WERI-Rb-1 (cell line): Measurements from ENCODE around the gene TBC1D2B.

Experiments
- DNase-seq: peaks from one replicate; pipeline ENCODE4 v3.0.0-alpha.2; 2020
- H3K27ac ChIP-seq: fragments of 250-450 bp; sonication (Bioruptor Pico); 2 replicates; pipeline ENCODE4 v1.5.1; 2020; ENCODE audit warnings: mild to moderate bottlenecking, moderate library complexity
- H3K27me3 ChIP-seq: fragments of 250-450 bp; sonication (Bioruptor Pico); 2 replicates; pipeline ENCODE4 v1.5.1; 2021; ENCODE audit warnings: mild to moderate bottlenecking, low read depth, moderate library complexity; ENCODE audit not compliant: insufficient read depth, severe bottlenecking
- H3K36me3 ChIP-seq: fragments of 250-450 bp; sonication (Bioruptor Pico); 2 replicates; pipeline ENCODE4 v1.5.1; 2020; ENCODE audit warnings: mild to moderate bottlenecking, moderate library complexity
- H3K4me3 ChIP-seq: 2 replicates; pipeline ENCODE4 v1.5.1; 2011; ENCODE audit warnings: low read depth, mild to moderate bottlenecking, control low read depth, low read length
- H3K9me3 ChIP-seq: fragments of 250-450 bp; sonication (Bioruptor Pico); 2 replicates; pipeline ENCODE4 v1.5.1; 2021; ENCODE audit warnings: mild to moderate bottlenecking, moderate library complexity; ENCODE audit not compliant: severe bottlenecking
- TF ChIP-seq, protein P1 (sequence below): IDR thresholded peaks from 2 replicates; pipeline ENCODE4 v1.5.1; 2011; ENCODE audit warnings: low read depth, mild to moderate bottlenecking, control low read depth, inconsistent platforms, low read length

The TBC1D2B gene

DNA sequence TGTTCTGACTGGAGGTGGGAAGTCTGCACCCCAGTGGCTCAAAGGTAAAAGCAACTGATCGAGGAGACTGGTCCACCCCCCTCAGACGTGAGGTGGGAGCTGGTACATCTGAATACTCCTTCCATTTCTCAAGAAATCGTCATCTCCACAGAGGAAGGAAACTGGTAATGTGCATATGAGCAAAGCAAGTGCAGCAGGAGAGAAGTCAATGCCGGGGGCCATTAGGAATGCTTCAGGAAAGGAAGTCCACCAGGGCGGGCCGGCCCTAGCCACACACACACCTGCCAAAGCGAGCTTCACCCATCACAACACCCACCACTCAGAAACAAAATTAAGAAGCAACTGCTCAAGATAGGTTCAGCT lies 8.5 kb downstream of the TBC1D2B start:
- H3K9me3 ChIP-seq: no peaks in the 10 kb centered on the region
- no peak overlapping the region for H3K27ac ChIP-seq
- TF ChIP-seq, protein P1, sequence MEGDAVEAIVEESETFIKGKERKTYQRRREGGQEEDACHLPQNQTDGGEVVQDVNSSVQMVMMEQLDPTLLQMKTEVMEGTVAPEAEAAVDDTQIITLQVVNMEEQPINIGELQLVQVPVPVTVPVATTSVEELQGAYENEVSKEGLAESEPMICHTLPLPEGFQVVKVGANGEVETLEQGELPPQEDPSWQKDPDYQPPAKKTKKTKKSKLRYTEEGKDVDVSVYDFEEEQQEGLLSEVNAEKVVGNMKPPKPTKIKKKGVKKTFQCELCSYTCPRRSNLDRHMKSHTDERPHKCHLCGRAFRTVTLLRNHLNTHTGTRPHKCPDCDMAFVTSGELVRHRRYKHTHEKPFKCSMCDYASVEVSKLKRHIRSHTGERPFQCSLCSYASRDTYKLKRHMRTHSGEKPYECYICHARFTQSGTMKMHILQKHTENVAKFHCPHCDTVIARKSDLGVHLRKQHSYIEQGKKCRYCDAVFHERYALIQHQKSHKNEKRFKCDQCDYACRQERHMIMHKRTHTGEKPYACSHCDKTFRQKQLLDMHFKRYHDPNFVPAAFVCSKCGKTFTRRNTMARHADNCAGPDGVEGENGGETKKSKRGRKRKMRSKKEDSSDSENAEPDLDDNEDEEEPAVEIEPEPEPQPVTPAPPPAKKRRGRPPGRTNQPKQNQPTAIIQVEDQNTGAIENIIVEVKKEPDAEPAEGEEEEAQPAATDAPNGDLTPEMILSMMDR: no peak
- H3K4me3 ChIP-seq: no peak overlapping the region
- no peaks in the 10 kb centered on the region for H3K27me3 ChIP-seq
- no peak for DNase-seq
- H3K36me3 ChIP-seq: no peaks in the 10 kb centered on the region; the same call in none of the 2 replicates

DNA sequence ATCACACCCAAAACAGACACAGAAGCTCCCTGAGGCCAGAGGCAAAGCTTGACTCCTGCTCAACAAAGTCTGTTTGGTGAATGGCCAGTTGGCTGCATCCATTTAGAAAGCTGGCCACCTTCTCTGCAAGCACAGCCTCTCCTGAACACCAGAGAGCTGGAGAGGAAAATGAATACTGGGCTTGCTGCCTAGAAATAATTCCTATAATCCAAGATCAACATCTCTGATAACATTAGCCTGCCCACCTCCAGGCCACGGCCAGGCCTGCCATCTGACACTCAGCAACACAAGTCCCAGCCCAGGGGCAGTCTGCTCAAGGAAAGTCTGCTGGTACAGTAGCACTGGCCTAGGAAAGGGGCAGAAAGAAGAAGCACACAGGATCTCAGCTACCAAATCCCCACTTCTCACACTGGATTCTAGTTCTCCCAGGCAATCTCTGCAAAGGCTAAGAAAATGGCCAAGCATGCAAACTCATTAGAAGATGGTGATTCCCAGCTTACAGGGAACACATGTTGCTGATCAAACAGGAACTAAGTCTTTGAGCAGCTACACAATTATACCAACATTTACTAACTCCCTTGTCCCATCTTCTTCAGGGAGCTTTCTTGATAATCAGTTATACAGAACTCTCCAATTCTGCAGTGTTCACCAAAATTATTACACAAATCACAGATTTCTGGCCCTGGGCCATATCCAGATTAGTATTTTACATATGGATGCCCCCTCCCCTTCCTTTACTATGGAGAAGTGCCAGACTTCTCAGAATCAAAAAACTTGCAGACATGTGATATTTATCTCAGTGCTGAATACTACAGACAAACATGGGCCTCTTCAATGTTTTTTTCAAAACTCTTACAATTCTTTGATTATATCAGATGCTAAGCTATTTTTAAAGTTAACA lies 9.9 kb downstream of the TBC1D2B start:
- H3K27ac ChIP-seq: peak overlapping the region; percentile 44
- no peaks in the 10 kb centered on the region; the same call in none of the 2 replicates for H3K36me3 ChIP-seq

DNA sequence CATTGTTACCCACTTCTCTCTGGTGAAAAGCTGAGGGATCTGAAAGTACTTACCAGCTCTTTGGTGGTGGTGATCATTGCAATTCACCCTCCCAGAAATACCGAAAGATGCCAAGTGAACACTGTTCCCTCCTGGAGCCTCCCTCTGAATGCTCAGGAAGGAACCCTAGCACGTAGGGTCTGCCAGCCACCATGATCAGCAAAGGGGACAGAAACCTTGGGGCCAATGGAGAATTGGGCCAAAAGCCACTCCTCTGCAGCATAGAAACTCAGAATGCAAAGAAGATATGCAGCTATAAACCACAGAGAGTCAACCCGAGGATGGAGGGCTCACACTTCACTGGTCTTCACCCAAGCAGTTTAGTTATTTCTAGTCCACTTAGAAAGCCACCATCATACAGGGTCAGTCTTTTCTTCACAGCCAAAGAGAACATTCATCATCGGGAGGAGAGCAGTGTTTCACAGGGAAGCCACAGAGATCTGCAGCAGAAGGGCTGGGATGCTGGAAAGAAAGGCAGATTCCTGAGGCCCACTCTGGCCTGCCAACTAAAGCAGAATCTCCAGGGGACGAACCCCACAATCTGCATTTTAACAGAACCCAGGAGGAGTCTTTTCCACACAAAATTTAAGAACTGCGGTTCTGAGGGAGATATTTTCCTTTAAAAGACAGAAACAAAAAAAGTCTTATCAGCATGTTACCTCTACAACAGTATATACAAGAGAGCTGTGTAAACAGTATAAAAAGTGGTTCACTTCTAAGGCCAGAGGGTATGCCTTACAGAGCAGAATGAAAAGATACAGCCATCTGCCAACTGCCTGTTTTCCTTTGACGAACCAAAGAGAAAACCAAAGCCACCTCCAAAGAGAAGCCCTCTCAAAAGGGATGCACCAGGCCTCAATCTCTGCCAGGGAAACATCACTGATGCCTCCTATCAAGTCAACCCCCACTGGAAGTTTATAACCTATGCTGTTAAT lies 11.3 kb downstream of the TBC1D2B start:
- no peak overlapping the region for H3K27ac ChIP-seq
- DNase-seq: no peak
- no peak overlapping the region for H3K4me3 ChIP-seq
- TF ChIP-seq, protein P1: no peak
- no peaks in the 10 kb centered on the region for H3K9me3 ChIP-seq
- H3K36me3 ChIP-seq: no peaks in the 10 kb centered on the region; the same call in none of the 2 replicates
- H3K27me3 ChIP-seq: no peaks in the 10 kb centered on the region

More for the DNA sequence above, 9.9 kb downstream of the TBC1D2B start:
- no peaks in the 10 kb centered on the region for H3K9me3 ChIP-seq
- TF ChIP-seq, protein P1: no peak
- no peaks in the 10 kb centered on the region for H3K27me3 ChIP-seq
- peak; percentile 62 for DNase-seq
- H3K4me3 ChIP-seq: no peak overlapping the region

DNA sequence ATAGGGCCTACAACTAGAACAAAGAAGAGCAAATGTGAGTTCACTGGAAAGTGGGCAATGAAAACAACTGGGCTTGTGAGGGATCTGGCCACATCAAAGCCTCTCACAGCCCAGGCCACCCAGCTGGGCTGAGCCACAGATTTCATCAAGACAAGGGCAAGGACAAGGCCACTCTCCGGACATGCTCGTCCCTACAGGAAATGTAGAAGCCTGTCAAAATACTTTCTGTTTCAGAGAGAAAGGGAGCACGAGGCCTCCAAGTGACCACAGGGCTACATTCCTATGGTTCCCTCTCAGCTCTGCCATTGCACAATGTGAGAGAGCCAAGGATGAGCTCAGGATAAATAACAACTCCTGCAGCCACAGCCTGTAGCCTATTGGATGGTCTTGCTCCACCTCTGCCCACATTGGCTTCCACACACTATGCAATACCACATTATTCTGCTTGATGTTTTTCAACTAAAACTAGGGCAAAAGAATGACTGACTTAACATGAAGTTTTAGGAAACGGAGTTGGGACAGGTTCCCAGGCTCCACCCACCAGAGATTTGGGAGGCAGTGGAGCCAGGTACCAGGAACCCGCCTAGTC lies 12.1 kb downstream of the TBC1D2B start:
- Histone ChIP-seq H3K36me3 (no peaks in the 10 kb centered on the region; the same call in 1 of the 2 replicates), H3K27me3 (no peaks in the 10 kb centered on the region), H3K9me3 (no peaks in the 10 kb centered on the region), H3K27ac (no peak overlapping the region), H3K4me3 (no peak overlapping the region)
- TF ChIP-seq, protein P1: no peak
- DNase-seq: no peak

DNA sequence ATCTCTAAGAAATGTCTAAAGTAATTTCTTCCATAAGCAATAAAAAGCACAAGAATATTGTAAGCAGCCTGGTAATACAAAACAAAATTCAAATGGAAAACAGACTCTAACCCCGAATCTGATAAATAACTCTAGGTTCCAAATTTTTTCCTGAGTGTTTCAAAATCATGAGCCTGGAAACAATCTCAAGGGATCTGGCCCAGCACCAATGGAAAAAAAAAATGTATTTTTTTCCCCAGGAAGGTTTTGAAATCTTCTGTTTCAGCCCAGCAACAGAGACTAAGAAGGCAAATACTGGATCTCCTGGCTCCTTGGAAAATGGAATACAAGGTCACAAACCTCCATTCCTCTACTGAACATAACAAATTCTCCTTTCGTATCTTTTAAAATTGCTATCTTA lies 13.0 kb downstream of the TBC1D2B start:
- DNase-seq: no peak
- H3K27ac ChIP-seq: no peak overlapping the region
- TF ChIP-seq, protein P1: no peak
- H3K36me3 ChIP-seq: no peaks in the 10 kb centered on the region; the same call in 1 of the 2 replicates
- H3K9me3 ChIP-seq: no peaks in the 10 kb centered on the region
- H3K27me3 ChIP-seq: no peaks in the 10 kb centered on the region
- H3K4me3 ChIP-seq: no peak overlapping the region
